HepG2 (cell line): Measurements from ENCODE around the gene AKAP1. TPM values are rescaled to one million over a fixed set of nuclear protein-coding genes. Genes with fewer than 3 reads are reported as not detected.
A peak's percentile ranks its signal among the peaks of the same experiment; 100 is the strongest.

Experiments
- ATAC-seq: fragments of 200-7000 bp; cut with Tn5 transposase; 3 replicates; pipeline ENCODE4 v1.9.1; 2020; ENCODE audit warnings: mild to moderate bottlenecking, moderate library complexity
- BruUV-seq: library from RNA; stranded (reverse); fragments of 400-500 nt; replicated peaks from 2 replicates; lab custom pipeline; 2021; lab: Mats Ljungman, UMichigan
- CTCF ChIA-PET: fragments of 300-600 bp; formaldehyde crosslinking; extraction: SDS; loops from one replicate; lab custom pipeline; 2021; ENCODE audit warnings: low total read pairs, inconsistent platforms, low intra/inter-chr PET ratio; lab: Yijun Ruan, JAX
- POLR2A ChIA-PET: fragments of 350-600 bp; sonication (Branson Sonifier 250); formaldehyde crosslinking; loops from one replicate; lab custom pipeline; 2020; ENCODE audit warnings: antibody characterized with exemption, inconsistent platforms; lab: Yijun Ruan, JAX
- DNase-seq: peaks from one replicate; pipeline ENCODE4 v3.0.0-alpha.2; 2015; ENCODE audit warnings: low spot score
- FAIRE-seq: peaks from 3 replicates; lab custom pipeline; 2011; peaks lifted over from hg19 to GRCh38; lab: Jason Lieb, UNC
- H2AFZ ChIP-seq: one replicate; pipeline ENCODE4 v1.6.1; 2011; ENCODE audit warnings: low read length, inconsistent platforms
- H3K27ac ChIP-seq: fragments of 300-600 bp; 3 replicates; pipeline ENCODE4 v1.8.0; 2011; ENCODE audit warnings: mixed run types, mild to moderate bottlenecking, mixed read lengths, low read length, inconsistent platforms; ENCODE audit not compliant: insufficient read depth; ENCODE audit errors: extremely low read length
- H3K27me3 ChIP-seq, 2 experiments: fragments of 200-600 bp in 1 of 2; 2 replicates in 1 of 2; 3 replicates in 1 of 2; pipeline versions ENCODE4 v1.6.0 to v1.8.0; 2011; ENCODE audit warnings: low read length in 2 of 2, mild to moderate bottlenecking in 2 of 2, moderate library complexity in 2 of 2, inconsistent platforms in 1 of 2; ENCODE audit not compliant: insufficient read depth in 2 of 2, control insufficient read depth in 1 of 2
- H3K36me3 ChIP-seq, 2 experiments: fragments of 200-600 bp in 1 of 2; replicated peaks in 1 of 2; 2 replicates in 1 of 2; 3 replicates in 1 of 2; pipeline versions ENCODE4 v1.5.1 to v1.8.0; 2011; ENCODE audit warnings: low read length in 2 of 2, inconsistent platforms in 1 of 2; ENCODE audit not compliant: insufficient read depth in 2 of 2, control insufficient read depth in 1 of 2
- H3K4me1 ChIP-seq: 2 replicates; pipeline ENCODE4 v1.5.1; 2012; ENCODE audit warnings: low read length, inconsistent platforms; ENCODE audit not compliant: insufficient read depth
- H3K4me2 ChIP-seq: 2 replicates; pipeline ENCODE4 v1.6.0; 2011; ENCODE audit warnings: low read depth, low read length, inconsistent platforms
- H3K4me3 ChIP-seq, 3 experiments: fragments of 200-600 bp in 1 of 3; sonication (generic), shearing (Covaris generic) in 1 of 3; replicated peaks in 1 of 3; 2 replicates each; pipeline ENCODE4 v1.5.1; 2011 to 2016; ENCODE audit warnings: low read length in 3 of 3, inconsistent platforms in 2 of 3, low read depth in 2 of 3, mild to moderate bottlenecking in 2 of 3, control low read depth in 1 of 3, mixed read lengths in 1 of 3; ENCODE audit not compliant: insufficient read depth in 1 of 3
- H3K79me2 ChIP-seq: one replicate; pipeline ENCODE4 v1.6.1; 2011; ENCODE audit warnings: low read length, inconsistent platforms; ENCODE audit not compliant: insufficient read depth
- H3K9ac ChIP-seq: 2 replicates; pipeline ENCODE4 v1.6.0; 2011; ENCODE audit warnings: mild to moderate bottlenecking, low read depth, low read length, inconsistent platforms; ENCODE audit not compliant: insufficient read depth
- H3K9me3 ChIP-seq: 2 replicates; pipeline ENCODE4 v1.5.1; 2012; ENCODE audit warnings: mild to moderate bottlenecking, low read length
- H4K20me1 ChIP-seq: 2 replicates; pipeline ENCODE4 v1.6.0; 2011; ENCODE audit warnings: inconsistent platforms, mild to moderate bottlenecking, low read length, moderate library complexity; ENCODE audit not compliant: insufficient read depth
- DR1 ChIP-seq: sonication (generic); formaldehyde crosslinking; IDR thresholded peaks from 2 replicates; pipeline ENCODE4 v1.8.0; 2021; ENCODE audit warnings: mild to moderate bottlenecking, missing genetic modification reagents, inconsistent platforms
- HIVEP1 ChIP-seq: sonication (generic); formaldehyde crosslinking; IDR thresholded peaks from 2 replicates; pipeline ENCODE4 v1.4.0; 2020; ENCODE audit warnings: mild to moderate bottlenecking, missing genetic modification reagents
- PBX3 ChIP-seq: sonication (generic); formaldehyde crosslinking; IDR thresholded peaks from 2 replicates; pipeline ENCODE4 v1.8.1; 2023; ENCODE audit warnings: missing genetic modification reagents, inconsistent platforms, borderline replicate concordance
- POLR2A ChIP-seq, 2 experiments: IDR thresholded peaks; 2 replicates each; pipeline ENCODE4 v1.6.1; 2011; ENCODE audit warnings: low read depth in 2 of 2, low read length in 2 of 2, mild to moderate bottlenecking in 1 of 2, moderate library complexity in 1 of 2; ENCODE audit not compliant: insufficient read depth in 1 of 2
- REL ChIP-seq: sonication (generic); formaldehyde crosslinking; conservative IDR thresholded peaks from 2 replicates; pipeline ENCODE4 v1.8.0; 2022; ENCODE audit warnings: mild to moderate bottlenecking, missing genetic modification reagents, moderate library complexity
- SPEN ChIP-seq: sonication (generic); formaldehyde crosslinking; IDR thresholded peaks from 2 replicates; pipeline ENCODE4 v1.5.1; 2020; ENCODE audit warnings: low read depth, mild to moderate bottlenecking, missing genetic modification reagents
- ZBTB33 ChIP-seq: sonication (generic); formaldehyde crosslinking; IDR thresholded peaks from 2 replicates; pipeline ENCODE4 v1.4.0; 2020; ENCODE audit warnings: missing genetic modification reagents
- ZHX1 ChIP-seq: sonication (generic); formaldehyde crosslinking; IDR thresholded peaks from 2 replicates; pipeline ENCODE4 v1.8.1; 2022; ENCODE audit warnings: low read depth, mild to moderate bottlenecking, missing genetic modification reagents
- ZMYM2 ChIP-seq: sonication (generic); formaldehyde crosslinking; IDR thresholded peaks from 2 replicates; pipeline ENCODE4 v1.8.0; 2022; ENCODE audit warnings: mild to moderate bottlenecking, missing genetic modification reagents
- ZNF30 ChIP-seq: sonication (generic); formaldehyde crosslinking; IDR thresholded peaks from 2 replicates; pipeline ENCODE4 v1.5.0; 2020; ENCODE audit warnings: mild to moderate bottlenecking, missing genetic modification reagents
- ZNF382 ChIP-seq: sonication (generic); formaldehyde crosslinking; IDR thresholded peaks from 2 replicates; pipeline ENCODE4 v1.5.0; 2020; ENCODE audit warnings: missing genetic modification reagents, mild to moderate bottlenecking, borderline replicate concordance
- ZNF674 ChIP-seq: sonication (generic); formaldehyde crosslinking; IDR thresholded peaks from 2 replicates; pipeline ENCODE4 v1.5.0; 2020; ENCODE audit warnings: low read depth, mild to moderate bottlenecking, missing genetic modification reagents
- ZNF776 ChIP-seq: sonication (generic); formaldehyde crosslinking; IDR thresholded peaks from 2 replicates; pipeline ENCODE4 v1.4.0; 2020; ENCODE audit warnings: mild to moderate bottlenecking, missing genetic modification reagents
- ZNF782 ChIP-seq: sonication (generic); formaldehyde crosslinking; IDR thresholded peaks from 2 replicates; pipeline ENCODE4 v1.4.0; 2020; ENCODE audit warnings: missing genetic modification reagents, mild to moderate bottlenecking, borderline replicate concordance
- ZNF841 ChIP-seq: sonication (generic); formaldehyde crosslinking; IDR thresholded peaks from 2 replicates; pipeline ENCODE4 v1.8.1; 2023; ENCODE audit warnings: missing genetic modification reagents, borderline replicate concordance
- ZNF891 ChIP-seq: sonication (generic); formaldehyde crosslinking; IDR thresholded peaks from 2 replicates; pipeline ENCODE4 v1.5.0; 2020; ENCODE audit warnings: mild to moderate bottlenecking, missing genetic modification reagents
- ZSCAN31 ChIP-seq: sonication (generic); formaldehyde crosslinking; IDR thresholded peaks from 2 replicates; pipeline ENCODE4 v1.5.0; 2020; ENCODE audit warnings: low read depth, mild to moderate bottlenecking, missing genetic modification reagents
- WGBS: methylation state at CpG from one replicate; pipeline ENCODE4 v1.1.6; 2017; ENCODE audit warnings: low lambda C conversion rate; 5-methylcytosine and 5-hydroxymethylcytosine counted together
- in situ Hi-C: cut with HindIII; loops from 2 replicates; pipeline ENCODE4 v1.10.0; 2017; ENCODE audit warnings: low pct_unique_long_range_greater_than_20kb; ENCODE audit not compliant: extremely low pct_ligation_motif_present
- intact Hi-C: fragments of 100-400 bp; cut with micrococcal nuclease; formaldehyde crosslinking; loops from one replicate; pipeline ENCODE4 v1.10.0; 2022; ENCODE audit not compliant: unreplicated experiment
- polyA plus RNA-seq, 8 experiments: library from polyadenylated mRNA; depleted of rRNA in 3 of 8; stranded (reverse) in 7 of 8; unstranded in 1 of 8; fragments of >200 nt; fragmentation: Illumina TruSeq in 4 of 8; extraction: Trizol in 4 of 8; gene quantifications; 2 replicates each; pipeline versions ENCODE4 v1.2.1 to v1.2.3, GENCODE V29; 2011 to 2016; ENCODE audit warnings: low read depth in 4 of 8, missing spikeins in 1 of 8, mixed read lengths in 1 of 8; ENCODE audit not compliant: insufficient read depth in 1 of 8
- total RNA-seq, 5 experiments: library from RNA; depleted of rRNA; stranded (reverse); fragments of >200 nt; fragmentation: Illumina TruSeq; extraction: Trizol; gene quantifications; 2 replicates each; pipeline ENCODE4 v1.2.3, GENCODE V29; 2016; ENCODE audit warnings: low read depth in 1 of 5

Gene AKAP1
- total and polyA plus RNA-seq, 2 of the 13 experiments (the other 11 are each of a cell fraction or from before 2014, with no cell fraction given) = 101 to 131 TPM

- Histone ChIP-seq H3K79me2 (peaks cover 84% of the 10 kb centered on the region), H3K27ac (peak overlapping the region; percentile 55), H4K20me1 (peaks cover 45% of the 10 kb centered on the region), H2AFZ (no peak overlapping the region), H3K27me3 (no peaks in the 10 kb centered on the region), H3K9ac (no peak overlapping the region), H3K4me1 (peaks cover 79% of the 10 kb centered on the region), H3K4me3 (no peak overlapping the region), H3K4me2 (peak overlapping the region; percentile 33), H3K36me3 (peaks cover 25 to 66% of the 10 kb centered on the region in 2 experiments), H3K9me3 (no peaks in the 10 kb centered on the region)
- POLR2A ChIA-PET = interaction anchor here (1.4 to 8.9 kb wide), 3 partner anchors 9 to 20 kb away, joined by 5 to 82 read pairs (median 7); partner anchors contain the start of gene AKAP1
- no TSS peak for BruUV-seq
- DNase-seq (no peak), FAIRE-seq (no peak), ATAC-seq (peak; percentile 2; the same call in 1 of the 3 replicates)
- intact Hi-C loops = no loop called here
- CTCF ChIA-PET = no interaction called here
- WGBS = 88% methylated on average over 14 of the region's 14 CpGs
- in situ Hi-C loops = no loop called here
- TF ChIP-seq REL (no peak), ZNF782 (CRISPR knock-in tag) (no peak), ZBTB33 (peak; percentile 98), ZSCAN31 (CRISPR knock-in tag) (no peak), ZNF776 (CRISPR knock-in tag) (peak; percentile 5; the same call in 1 of the 2 replicates), ZMYM2 (CRISPR knock-in tag) (no peak), ZNF30 (no peak), SPEN (no peak), DR1 (CRISPR knock-in tag) (no peak), ZNF841 (CRISPR knock-in tag) (no peak), PBX3 (no peak), POLR2A (IDR thresholded peaks at IDR 0.05; ENCODE audit: insufficient read depth in 1 of 2, low read depth in 2 of 2, low read length in 2 of 2) (no peak), HIVEP1 (CRISPR knock-in tag) (peak; percentile 19; the same call in 1 of the 2 replicates), ZNF674 (CRISPR knock-in tag) (no peak), ZHX1 (CRISPR knock-in tag) (no peak), ZNF382 (no peak), ZNF891 (CRISPR knock-in tag) (0 out of 2 replicates have a peak, but pooled peaks have one; percentile 52)
Observed at GRCh38 chr17:57106836-57107497, 21.9 kb downstream of the AKAP1 start.
